Muscle of back (tissue), 11 donors: ENCODE results near the gene FANCC. TPM values are rescaled to one million over a fixed set of nuclear protein-coding genes. Genes with fewer than 3 reads are reported as not detected.

Source experiments
- DNase-seq, 3 donors: peaks; one replicate each; pipeline versions ENCODE4 v3.0.0 to v3.0.0-alpha.2; 2013
- polyA plus RNA-seq, 10 donors: library from polyadenylated mRNA; unstranded; fragments of 120-200 nt; gene quantifications; one replicate each; pipeline ENCODE4 v1.2.1, GENCODE V29; 2013; ENCODE audit not compliant: insufficient read length in 10 of 10

FANCC gene
- polyA plus RNA-seq, 10 donors = 10.6 to 18.9 (median 15.4) TPM

DNA sequence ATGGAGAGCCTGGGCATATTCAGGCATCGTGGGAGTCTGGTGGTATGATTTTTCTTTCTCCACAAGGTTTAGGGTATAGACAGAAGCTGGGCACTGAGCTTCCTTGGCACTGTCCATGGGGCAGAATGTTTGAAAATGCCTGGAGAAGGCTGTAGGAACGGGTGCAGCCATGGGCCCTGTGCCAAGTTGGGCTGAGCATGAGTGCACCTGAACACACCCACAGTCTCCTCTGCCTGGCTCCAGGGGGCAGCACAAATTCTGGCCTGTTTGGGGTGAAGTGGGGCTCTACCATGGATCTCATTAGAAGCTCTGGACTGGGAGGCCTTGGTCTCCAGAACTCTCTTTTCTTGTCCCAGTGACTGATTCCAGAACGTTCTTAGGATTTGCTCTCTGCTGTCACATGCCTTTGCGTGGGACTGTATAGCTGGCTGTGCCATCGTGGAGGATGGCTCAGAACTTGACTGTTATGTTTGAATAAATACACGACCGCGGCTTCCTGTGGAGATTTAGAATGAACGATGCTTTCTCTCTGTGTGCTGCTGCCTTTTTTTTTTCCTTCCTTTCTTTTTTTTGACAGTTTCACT lies 229.8 kb downstream of the FANCC start:
- no peak for DNase-seq

DNA sequence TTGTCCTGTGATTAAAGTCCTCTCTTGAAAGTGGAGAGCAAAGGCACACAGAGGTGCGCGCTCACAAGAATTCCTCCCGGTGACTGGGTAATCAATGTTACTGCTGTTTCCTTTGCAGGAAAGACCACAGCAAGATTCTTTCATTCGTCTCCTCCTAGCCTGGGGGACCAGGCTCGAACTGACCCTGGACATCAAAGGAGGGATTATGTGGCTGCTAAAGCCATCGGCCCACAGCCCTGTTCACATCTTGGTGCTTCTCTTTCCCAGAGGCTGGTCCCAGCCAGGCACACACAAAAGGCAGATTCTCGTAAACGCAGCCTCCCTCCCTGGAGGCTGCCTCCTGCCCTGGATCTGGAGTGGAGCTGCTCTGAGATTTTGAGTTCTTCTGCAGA lies 230.9 kb downstream of the FANCC start:
- DNase-seq = no peak

DNA sequence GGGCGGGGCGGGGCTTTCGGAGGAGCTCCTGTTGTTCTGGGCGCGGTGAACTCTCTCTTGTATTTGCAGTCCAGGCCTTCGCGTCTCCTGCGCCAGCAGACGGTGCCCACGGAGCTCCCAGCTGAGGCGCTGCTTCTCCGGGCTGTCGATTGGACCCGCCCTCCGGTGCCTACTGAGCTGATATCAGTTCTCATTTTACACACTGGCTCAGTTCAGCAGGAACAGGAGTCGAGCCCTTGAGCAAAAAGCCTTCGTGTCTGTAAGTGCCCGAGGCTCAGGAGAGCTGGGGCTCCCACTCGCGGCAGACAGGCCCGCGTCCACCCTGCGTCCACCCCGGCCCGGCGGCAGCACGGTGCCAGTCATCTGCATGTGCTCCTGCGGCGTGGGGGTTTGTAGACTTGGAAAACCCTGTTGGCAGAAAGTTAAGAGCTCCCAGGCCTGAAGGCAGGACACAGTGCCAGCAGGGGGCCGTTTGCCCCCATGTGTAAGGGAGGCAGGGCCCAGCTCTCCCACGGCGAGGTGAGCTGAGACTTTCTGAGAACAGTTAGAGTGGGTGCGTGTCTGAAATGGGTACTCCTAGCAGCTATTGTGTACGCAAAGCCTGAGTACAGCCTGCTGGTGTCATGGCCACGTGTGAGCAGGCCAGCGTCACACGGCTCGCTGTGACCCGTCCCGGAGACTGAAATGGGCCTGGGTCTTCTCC lies 231.5 kb downstream of the FANCC start:
- DNase-seq = no peak

DNA sequence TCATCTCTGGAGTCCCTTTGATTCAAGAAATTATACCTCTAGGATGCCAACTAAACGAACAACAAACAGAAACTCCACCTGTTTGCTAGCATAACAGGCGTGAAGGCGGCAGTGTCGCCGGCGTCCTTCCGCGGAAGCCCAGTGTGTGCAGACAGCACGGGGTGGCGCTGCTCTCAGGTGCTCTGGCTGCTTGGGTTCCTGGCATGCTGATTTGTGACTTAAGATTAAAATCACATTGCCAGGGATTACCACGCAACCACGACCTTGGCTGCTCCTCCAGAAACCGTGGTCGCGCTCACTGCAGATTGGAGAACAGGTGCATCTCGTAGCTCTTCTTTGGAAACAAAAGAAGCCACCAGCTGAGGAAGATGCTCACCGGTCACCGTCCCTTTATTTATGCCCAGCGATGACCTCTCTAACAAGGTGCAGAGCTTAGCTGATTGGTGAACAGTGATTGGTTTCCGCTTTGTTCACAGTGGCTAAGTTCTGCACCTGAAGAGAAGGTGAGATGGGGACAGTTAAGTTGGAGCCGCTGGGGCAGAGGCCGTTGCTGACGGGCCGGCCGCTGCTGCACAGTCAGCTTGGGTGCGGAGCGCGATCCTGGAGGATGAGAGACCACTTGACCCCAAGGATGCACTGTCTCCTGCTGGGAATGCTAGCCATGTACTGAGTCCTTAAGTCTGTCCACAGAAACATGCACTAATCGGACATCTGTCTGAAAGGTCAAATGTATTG lies 232.3 kb downstream of the FANCC start:
- no peak for DNase-seq

DNA sequence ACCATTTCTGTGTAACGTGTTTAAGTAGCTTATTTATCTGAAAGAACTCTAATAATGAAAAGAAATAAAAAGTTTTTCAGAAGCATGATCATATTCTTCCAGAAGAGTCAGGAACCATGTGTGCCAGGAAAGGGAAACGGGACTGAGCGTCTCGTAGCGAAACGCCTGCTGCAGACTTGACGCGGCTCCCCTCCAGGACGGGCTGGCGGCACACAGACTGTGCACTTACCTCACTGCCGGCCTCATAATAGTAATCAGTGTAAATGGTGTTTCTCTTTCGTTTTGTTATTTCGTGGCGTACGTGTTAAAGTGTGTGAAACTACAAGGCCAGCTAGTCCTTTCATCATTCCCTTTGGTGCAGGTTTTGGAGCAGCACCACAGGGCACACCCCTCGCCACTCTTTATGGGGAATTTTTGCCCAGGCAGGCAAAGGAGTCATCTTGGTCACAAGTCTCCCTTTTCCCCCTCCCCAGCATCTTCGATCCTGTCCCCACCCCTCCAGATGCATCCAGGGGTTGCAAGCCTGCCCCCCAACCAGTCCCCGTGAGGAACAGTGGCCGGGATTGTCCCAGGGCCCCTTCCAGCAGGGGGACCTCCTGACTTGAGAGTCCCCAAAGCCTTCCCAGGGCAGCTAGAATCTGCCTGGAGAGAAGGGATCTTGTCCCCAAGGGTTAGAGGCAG lies 233.1 kb downstream of the FANCC start:
- no peak for DNase-seq

DNA sequence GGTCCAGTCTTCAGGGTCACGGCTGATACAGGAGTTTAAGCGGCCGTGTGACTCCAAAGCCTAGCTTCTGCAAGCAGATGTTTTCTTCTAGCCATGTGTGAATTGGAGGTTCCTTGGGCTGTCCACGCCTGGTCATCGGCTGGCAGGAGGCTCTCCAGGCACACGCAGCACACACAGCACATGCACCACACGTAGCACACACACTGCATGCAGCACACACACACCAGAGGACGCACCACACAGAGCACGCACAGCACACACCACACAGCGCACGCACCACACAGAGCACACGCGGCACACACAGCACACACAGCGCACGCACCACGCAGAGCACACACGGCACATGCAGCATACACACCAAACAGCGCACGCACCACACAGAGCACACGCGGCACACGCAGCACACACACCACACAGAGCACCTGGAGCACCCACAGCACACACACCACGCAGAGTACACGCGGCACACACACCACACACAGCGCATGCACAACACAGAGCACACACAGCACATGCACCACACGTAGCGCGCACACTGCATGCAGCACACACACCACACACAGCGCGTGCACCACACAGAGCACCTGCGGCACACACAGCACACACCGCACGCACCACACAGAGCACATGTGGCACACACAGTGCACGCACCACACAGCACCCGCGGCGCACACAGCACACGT lies 234.3 kb downstream of the FANCC start:
- DNase-seq = no peak

DNA sequence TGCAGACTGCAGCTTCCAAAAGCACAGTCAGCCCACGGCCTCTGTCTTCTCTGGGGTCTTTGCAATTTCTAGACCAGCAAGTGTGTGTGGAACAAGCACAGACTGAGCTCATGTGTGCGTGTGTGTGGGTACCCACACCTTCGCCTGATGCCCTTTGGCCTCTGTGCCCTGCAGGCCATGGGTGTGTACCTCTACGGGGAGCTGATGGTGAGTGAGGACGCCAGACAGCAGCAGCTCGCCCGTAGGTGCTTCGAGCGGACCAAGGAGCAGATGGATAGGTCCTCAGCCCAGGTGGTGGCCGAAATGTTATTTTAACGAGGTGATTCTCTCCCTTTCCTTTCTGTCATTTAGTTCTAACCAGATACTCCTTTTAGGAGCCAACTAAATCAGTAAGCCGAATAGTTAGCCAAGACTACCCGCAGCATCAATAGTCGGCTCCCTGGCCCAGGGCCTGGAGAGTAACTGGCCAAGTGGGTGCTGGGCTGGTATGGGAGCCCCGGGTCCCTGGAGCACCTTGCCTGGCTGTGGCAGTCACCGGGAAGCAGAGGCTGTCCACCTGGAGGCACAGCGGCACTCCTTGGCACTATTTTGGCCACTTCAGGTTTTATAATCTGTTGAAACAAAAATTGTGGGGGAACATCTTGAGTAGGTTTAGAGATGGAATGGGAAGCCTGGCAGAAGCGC lies 235.0 kb downstream of the FANCC start:
- DNase-seq = no peak

DNA sequence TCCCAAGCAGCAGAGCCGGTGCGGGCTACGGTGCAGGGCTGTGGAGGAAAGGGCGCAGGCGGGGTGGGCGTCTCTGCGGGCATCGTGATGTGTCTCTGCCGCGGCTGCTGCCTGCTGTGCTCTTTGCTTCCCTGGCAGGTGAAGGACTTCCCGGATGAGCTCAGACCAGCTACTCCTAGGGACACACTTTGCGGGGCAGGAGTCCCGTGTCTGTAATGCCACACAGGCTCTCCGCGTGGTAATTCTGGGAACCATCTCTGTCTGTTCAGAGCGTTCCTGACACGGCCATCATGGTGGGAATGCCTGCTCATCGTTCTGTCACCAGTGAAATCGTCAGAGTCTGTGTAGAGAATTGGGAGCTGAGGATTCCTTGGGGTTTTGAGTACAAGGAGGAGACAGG lies 235.5 kb downstream of the FANCC start:
- no peak for DNase-seq

DNA sequence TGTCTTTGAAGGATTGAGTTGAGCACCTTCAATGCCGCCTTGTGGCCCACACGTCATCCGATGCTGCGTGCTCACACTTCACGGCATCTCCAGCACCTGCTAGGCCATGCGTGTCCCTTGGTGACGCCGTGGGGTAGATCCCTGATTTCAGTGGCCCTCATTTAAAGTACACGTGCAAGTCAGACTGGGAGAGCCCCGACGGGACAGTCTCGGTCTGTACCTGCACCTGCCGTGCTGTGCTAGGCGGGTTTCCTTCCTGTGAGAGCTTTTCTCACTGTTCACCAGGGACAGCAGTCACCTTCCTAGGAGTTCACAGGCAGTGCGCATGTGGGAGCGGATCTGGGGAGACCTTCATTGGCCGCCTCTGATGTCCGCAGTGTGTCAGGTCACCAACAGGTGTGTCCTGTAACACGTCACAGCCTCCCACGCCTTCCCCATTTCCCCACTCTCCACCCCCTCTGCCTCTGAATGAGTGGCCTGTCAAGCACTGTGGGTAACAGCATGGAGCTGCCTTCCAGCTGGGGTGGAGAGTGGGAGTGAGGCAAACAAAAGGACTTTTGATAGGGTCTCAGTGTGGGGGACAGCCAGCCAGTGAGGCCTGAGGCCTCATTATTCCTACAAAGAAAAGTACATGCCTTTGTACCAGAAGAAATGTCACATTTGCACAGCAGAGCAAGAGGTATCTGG lies 236.4 kb downstream of the FANCC start:
- no peak for DNase-seq

DNA sequence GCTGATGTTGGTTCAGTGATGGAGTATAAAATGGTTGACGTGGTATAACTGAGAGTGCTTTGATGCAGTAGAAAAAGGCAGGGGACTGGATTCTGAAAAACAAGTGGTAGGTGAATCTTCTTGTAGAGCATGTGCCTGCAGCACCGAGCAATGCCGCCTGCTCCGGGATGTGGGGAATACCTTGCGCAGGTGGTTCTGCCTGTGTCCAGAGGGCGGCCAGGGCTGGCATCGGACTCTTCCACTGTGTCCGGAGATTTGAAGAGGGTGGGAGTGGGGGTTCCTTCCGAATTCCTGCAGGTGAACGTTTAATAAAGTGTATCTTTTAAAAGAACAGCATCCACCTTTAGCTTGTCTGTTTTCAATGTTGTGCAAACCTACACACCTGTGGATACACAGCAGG lies 238.0 kb downstream of the FANCC start:
- DNase-seq = no peak

DNA sequence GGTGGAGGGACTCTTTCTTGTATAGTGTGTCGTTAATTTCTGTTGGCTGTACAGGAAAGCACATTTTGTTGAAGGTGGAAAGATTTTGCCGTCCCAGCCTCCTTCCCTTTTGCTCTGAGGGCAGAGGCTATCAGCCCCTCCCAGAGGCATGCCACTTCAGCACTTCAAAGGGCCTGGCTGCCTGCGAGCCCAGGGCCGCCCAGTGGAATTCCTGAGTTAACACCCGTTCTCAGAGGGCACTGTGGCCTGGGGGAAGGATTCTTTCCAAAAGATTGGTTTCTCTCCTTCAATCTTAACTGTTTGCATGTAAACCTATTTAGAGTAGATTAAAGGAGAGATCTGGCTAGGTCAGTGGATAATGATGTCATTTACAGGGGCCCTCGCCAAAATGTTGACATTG lies 238.6 kb downstream of the FANCC start:
- DNase-seq = no peak

DNA sequence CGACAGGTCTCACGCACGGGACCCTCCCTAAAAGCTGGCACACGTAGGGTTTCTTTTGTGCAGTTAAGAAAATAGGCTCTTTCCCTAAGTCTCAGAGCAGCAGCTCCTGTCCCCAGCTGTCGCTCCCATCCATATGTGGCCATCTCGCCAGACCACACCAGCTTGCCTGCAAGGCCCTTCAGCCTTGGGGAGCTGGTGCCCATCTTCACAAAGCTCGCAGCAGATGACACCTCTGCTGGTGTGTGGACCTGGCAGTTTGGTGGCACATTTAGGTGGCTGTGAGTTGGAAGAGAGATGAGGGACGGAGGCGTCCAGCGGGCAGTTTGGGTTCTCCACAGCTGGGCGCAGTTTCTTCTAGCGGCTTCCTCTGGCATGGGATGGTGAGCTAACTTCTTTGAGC lies 239.0 kb downstream of the FANCC start:
- no peak for DNase-seq

DNA sequence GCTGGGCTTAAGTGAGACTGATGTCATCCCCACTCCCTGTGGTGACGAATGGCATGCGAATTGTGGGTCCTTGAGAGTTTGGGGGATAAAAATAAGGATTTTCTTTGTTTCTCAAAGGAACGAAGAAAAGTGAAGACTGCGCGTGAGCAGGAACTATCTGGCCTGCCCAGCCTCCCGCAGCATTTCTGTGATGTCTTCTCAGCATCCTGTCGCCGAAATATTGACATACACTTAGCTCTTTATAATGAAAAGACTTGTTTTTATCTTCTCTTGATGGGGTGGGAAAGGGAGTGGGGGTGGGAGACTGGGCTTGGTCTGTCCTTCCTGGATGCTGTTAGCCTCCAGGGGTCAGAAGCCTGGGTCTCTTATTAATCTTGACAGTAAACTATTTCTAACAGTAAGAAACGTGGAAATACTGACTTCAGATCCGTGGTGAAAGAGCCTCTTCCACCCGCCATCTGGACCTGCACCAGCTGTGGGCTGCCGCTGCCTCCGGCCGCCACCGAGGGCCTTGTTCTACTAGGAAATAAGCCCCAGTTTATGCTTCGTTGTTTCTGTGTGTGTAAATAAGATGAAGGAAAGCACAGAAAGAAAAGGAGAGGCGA lies 239.6 kb downstream of the FANCC start:
- DNase-seq = no peak

DNA sequence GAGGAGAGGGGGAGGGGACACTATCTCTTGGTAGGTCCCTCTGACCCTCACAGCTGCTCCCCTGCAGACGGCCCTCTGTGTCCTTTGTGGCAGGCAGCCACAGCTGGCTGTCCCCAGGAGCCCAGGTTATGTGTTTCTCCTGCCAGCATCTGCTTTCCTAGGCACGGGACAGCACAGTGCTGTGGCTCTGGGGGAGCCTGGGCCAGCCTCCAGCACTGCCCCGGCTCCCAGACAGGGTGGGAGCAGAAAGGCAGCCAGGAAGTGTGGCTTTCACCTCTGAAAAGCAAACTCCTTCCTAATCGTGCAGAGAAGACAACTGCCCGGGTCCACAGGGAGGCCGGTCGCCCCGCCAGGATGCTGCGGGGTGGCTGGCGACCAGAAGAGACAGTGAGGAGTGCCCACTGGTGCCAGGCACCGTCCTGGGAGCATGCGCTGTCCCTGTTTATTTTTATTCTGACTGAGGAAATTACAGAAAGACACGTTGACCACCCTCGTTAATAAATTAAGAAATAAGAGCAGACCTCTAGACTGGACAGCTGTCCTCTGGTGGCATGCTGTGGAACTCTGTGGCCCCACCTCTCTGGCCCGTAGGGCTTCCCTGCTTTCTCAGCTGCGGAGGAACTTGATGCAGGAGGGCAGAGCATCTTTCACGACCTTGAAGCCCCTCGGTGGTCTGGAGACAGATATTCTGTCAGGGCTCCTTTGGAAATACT lies 240.3 kb downstream of the FANCC start:
- DNase-seq = no peak

DNA sequence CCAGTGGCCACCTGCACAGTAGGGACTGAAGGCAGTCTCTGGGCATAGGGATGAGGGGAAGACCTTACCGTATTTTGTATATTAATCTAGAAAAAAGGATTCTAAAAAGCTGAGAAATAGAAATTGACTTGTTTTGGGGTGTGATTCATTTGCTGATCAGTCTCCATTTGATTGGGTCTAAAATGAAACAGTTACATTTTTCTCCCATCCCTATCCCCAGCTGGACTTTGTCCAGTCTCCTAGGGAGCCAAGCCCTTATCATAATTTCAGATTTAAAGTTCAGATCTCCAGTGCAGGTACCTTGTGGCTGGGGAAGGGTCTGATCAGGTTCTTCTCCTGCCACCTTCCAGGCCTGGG lies 240.8 kb downstream of the FANCC start:
- DNase-seq = no peak

DNA sequence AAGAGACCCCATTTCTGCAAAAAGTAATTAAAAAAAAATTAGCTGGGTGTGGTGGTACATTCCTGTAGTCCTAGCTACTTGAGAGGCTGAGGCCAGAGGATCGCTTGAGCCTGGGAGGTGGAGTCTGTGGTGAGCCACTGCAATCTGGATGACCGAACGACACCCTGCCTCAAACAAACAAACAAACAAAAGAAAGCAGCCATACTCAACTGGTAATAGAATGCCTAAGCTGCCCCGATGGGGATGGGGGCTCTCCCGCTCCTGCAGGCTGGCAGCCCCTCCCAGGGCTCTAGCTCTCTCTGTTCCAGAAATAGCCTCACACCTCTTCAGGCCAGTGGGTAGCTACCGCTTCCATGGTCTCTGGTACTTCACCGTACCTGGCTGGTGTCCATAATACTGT lies 241.8 kb downstream of the FANCC start:
- DNase-seq = no peak

DNA sequence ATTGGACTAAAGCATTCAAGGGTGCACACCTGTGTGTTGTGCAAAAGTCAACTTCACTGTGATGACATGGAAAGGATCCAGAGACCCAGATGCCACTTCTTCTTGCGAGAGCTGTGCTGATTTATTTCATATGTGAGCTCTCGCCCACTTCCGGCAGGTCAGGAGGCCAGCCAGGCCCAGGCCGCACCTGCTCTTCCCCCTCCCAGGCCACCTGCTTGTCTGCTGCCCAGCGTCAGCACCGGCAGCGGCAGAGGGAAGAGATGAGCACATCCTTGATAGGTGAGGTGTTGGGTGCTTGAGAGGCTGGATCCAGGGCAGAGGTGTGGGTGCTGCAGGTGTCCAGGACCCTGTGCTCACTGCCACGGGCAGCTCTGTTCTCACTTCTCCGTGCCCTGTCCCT lies 242.9 kb downstream of the FANCC start:
- no peak for DNase-seq

DNA sequence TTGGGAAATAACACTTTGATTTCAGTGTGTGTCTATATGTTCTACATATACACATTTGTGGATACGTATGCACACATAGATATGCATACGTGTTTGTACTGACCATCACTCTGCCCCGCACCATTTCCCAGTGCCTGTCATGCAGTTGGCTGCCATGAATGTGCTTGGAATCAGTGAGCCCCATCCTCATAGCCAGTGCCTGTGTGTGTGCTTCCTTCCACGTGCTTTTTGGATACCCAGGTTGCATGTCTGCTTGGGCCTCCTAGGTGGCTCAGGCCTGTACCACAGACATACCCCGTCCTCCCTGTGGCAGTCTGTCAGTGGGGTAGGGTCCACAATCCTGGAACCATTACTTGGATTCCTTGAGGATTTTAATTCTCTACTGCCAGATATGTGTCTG lies 243.6 kb downstream of the FANCC start:
- DNase-seq = no peak

DNA sequence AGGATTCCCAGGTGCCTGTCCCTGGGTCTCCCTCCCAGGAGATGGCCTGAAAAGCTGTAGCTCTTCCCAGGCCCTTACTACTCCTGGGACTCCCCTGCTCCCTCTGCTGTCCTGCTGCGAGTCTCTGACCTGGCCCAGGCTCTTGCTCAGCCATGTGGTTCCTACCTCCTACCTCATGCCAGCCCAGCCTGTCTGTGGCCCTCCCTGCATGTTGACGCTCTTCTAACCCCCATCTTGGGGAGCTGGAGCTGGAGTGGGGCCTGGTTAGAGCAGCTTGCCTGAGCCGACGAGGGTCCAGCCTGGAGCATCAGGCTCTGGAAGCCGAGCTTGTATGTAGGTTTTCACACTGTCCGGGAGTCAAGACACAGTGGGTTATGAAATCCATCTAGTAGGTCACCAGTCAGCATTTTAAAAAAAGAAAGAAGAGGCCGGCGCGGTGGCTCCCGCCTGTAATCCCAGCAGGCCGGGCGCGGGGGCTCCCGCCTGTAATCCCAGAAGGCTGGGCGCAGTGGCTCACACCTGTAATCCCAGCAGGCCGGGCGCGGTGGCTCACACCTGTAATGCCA lies 244.4 kb downstream of the FANCC start:
- DNase-seq = no peak

DNA sequence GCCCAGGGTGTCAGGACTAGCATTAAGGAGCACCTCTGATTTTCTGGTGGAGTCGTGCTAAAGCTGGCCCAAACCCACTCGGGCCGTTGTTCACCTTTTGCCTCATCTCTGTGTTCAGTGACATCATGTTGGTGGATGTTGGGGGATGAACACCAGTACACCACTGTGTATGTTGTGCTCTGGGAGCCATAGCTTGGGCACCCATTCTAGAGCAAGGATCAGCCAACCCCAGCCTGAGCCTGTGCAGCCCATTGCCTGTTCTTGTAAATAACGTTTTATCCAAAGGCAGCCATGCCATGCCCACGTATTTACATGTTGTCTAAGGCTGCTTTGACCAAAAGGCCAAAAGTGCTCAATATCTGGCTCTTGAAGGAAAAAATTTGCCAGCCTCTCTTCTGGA lies 245.6 kb downstream of the FANCC start:
- DNase-seq = no peak
